IMR-90 (cell line): ENCODE measurements around the gene FEN1.

Source experiments
- MAZ ChIP-seq: IDR thresholded peaks from 2 replicates; pipeline ENCODE4 v1.6.1; 2012; ENCODE audit warnings: low read depth, mild to moderate bottlenecking, low read length, improper control_type of control experiment, moderate library complexity, borderline replicate concordance
- MXI1 ChIP-seq: IDR thresholded peaks from 2 replicates; pipeline ENCODE4 v1.6.1; 2012; ENCODE audit warnings: low read depth, mild to moderate bottlenecking, low read length, moderate library complexity, borderline replicate concordance
- POLR2A ChIP-seq: IDR thresholded peaks from 2 replicates; pipeline ENCODE4 v1.6.1; 2012; ENCODE audit warnings: mild to moderate bottlenecking, low read depth, low read length
- RAD21 ChIP-seq: IDR thresholded peaks from 2 replicates; pipeline ENCODE4 v1.6.1; 2012; ENCODE audit warnings: low read length, improper control_type of control experiment
- RFX5 ChIP-seq: IDR thresholded peaks from 2 replicates; pipeline ENCODE4 v1.8.0; 2012; ENCODE audit warnings: low read depth, mild to moderate bottlenecking, low read length, moderate library complexity
- TF ChIP-seq, protein P1 (sequence below): conservative IDR thresholded peaks from 2 replicates; pipeline ENCODE4 v1.5.1; 2012; ENCODE audit warnings: mild to moderate bottlenecking, low read depth, low read length, improper control_type of control experiment
- TF ChIP-seq, protein P2 (sequence below): fragments of 150-350 bp; IDR thresholded peaks from 2 replicates; pipeline ENCODE4 v1.6.1; 2016; ENCODE audit warnings: low read depth, mild to moderate bottlenecking, low read length, moderate library complexity, borderline replicate concordance

DNA sequence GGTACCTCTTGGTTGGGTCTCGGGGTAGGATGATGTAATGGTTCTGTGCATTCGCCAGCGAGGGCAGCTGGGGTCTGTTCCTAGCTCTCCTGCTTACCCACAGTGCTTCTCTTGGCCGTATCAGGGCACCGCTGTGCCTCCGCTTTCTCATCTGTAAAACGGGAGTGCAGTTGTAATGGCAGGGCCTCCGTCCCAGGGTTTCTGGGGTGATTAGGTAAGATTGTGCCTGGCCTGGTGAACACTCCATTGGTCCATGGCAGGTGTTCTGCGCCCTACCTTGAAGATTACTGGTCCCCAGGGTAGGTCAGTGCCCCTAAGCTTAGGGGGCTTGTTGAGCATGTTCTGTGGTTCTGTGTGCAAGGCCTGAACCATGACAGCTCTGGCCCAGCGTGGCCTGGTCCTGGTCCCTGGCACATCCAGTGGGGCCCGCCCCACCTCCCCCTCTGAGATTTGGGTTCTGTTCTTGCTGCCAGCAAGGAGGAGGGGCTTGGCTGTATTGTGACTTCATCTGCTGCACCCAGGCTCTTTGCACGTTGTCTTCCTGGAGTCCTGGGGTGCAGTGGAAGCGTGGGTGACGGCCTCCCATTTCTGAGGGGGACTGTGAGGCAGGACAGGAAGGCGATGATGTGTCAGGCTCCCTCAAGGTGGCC lies 35.4 kb upstream of the FEN1 start:
- TF ChIP-seq, protein P1, sequence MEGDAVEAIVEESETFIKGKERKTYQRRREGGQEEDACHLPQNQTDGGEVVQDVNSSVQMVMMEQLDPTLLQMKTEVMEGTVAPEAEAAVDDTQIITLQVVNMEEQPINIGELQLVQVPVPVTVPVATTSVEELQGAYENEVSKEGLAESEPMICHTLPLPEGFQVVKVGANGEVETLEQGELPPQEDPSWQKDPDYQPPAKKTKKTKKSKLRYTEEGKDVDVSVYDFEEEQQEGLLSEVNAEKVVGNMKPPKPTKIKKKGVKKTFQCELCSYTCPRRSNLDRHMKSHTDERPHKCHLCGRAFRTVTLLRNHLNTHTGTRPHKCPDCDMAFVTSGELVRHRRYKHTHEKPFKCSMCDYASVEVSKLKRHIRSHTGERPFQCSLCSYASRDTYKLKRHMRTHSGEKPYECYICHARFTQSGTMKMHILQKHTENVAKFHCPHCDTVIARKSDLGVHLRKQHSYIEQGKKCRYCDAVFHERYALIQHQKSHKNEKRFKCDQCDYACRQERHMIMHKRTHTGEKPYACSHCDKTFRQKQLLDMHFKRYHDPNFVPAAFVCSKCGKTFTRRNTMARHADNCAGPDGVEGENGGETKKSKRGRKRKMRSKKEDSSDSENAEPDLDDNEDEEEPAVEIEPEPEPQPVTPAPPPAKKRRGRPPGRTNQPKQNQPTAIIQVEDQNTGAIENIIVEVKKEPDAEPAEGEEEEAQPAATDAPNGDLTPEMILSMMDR: no peak
- TF ChIP-seq POLR2A (no peak), MXI1 (no peak), MAZ (no peak), RFX5 (no peak), RAD21 (no peak)
- TF ChIP-seq, protein P2, sequence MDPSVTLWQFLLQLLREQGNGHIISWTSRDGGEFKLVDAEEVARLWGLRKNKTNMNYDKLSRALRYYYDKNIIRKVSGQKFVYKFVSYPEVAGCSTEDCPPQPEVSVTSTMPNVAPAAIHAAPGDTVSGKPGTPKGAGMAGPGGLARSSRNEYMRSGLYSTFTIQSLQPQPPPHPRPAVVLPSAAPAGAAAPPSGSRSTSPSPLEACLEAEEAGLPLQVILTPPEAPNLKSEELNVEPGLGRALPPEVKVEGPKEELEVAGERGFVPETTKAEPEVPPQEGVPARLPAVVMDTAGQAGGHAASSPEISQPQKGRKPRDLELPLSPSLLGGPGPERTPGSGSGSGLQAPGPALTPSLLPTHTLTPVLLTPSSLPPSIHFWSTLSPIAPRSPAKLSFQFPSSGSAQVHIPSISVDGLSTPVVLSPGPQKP: no peak
